Left lung (tissue), 10 donors: Measurements from ENCODE around the gene MTA1. TPM values are rescaled to one million over a fixed set of nuclear protein-coding genes. Genes with fewer than 3 reads are reported as not detected.

Source experiments
- ATAC-seq: fragments of 200-7000 bp; cut with Tn5 transposase; one replicate; pipeline ENCODE4 v1.9.1; 2020; ENCODE audit warnings: moderate library complexity
- DNase-seq, 4 donors: peaks; one replicate each; pipeline ENCODE4 v3.0.0-alpha.2; 2013 to 2020
- H3K27ac ChIP-seq, 2 donors: fragments of 200-600 bp; sonication (generic) in 1 of 2; one replicate each; pipeline versions ENCODE4 v1.5.0 to v1.8.0; 2020 to 2021
- H3K27me3 ChIP-seq, 2 donors: fragments of 200-600 bp; sonication (generic) in 1 of 2; one replicate each; pipeline versions ENCODE4 v1.5.0 to v1.8.0; 2020 to 2021
- H3K36me3 ChIP-seq, 2 donors: fragments of 200-600 bp; sonication (generic) in 1 of 2; one replicate each; pipeline versions ENCODE4 v1.5.0 to v1.8.0; 2020 to 2021
- H3K4me1 ChIP-seq, 2 donors: fragments of 200-600 bp; one replicate each; pipeline ENCODE4 v1.8.0; 2021
- H3K4me3 ChIP-seq, 2 donors: fragments of 200-600 bp; sonication (generic) in 1 of 2; one replicate each; pipeline versions ENCODE4 v1.5.0 to v1.8.0; 2020 to 2021; ENCODE audit warnings: mild to moderate bottlenecking in 1 of 2
- H3K9me3 ChIP-seq, 2 donors: fragments of 200-600 bp; sonication (generic) in 1 of 2; one replicate each; pipeline versions ENCODE4 v1.5.0 to v1.8.0; 2020 to 2021
- intact Hi-C, 2 donors: fragments of 100-400 bp; cut with DNase I; formaldehyde crosslinking; loops; one replicate each; pipeline versions ENCODE4 v1.11.2 to v1.14.2; 2022
- polyA plus RNA-seq, 6 donors: library from polyadenylated mRNA; unstranded; fragments of 120-200 nt; gene quantifications; one replicate each; pipeline ENCODE4 v1.2.1, GENCODE V29; 2013; ENCODE audit not compliant: insufficient read length in 6 of 6
- total RNA-seq, 2 donors: library from RNA; stranded (reverse); fragmentation: NEBNext Ultra II Directional; extraction: Animal tissue kit (Norgen Biotek cat#: 25700); gene quantifications; one replicate each; pipeline ENCODE4 v1.2.1, GENCODE V29; 2021
- TF ChIP-seq, protein P1 (sequence below), 2 donors: fragments of 200-600 bp; sonication (generic) in 1 of 2; IDR thresholded peaks; one replicate each; pipeline versions ENCODE4 v1.5.0 to v1.8.0; 2021; ENCODE audit warnings: antibody characterized with exemption in 2 of 2
- donor health status: DM: no; HTN: yes; CAD: no.
- donor health status: DM: no; HTN: no; CAD: no.

Gene MTA1
- total and polyA plus RNA-seq, 8 donors = 60.6 to 165 (median 118) TPM

DNA sequence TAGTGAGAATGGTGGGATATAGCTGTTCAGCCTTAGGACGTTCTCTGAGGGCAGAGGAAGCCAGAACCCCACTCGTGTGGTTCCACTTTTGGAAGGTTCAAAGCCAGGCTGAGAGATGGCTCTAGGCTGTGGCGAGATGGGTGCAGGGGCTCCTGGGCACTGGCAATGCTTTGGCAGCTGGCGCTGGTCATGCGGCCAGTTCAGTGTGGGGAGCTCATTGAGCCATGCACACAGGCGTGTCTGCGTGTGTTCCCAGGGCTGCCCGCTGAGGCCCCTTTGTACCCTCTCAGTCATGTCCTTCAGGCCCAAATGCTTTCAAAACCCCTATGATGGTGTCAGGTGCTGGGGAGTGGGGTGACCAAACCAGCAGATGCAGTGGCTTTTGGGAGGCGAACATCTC, 19.6 kb upstream of the MTA1 start:
- intact Hi-C loops = no loop called here
- Histone ChIP-seq H3K27ac (no peak overlapping the region), H3K36me3 (peaks cover 0 to 14% of the 10 kb centered on the region in 2 donors), H3K4me3 (peak overlapping the region in 1 of 2 donors; percentile 86), H3K4me1 (peaks cover 13 to 34% of the 10 kb centered on the region in 2 donors), H3K27me3 (no peaks in the 10 kb centered on the region), H3K9me3 (peaks cover 0 to 2% of the 10 kb centered on the region in 2 donors)
- DNase-seq (peak in 1 of 4 donors; percentile 59), ATAC-seq (no peak)
- TF ChIP-seq, protein P1, sequence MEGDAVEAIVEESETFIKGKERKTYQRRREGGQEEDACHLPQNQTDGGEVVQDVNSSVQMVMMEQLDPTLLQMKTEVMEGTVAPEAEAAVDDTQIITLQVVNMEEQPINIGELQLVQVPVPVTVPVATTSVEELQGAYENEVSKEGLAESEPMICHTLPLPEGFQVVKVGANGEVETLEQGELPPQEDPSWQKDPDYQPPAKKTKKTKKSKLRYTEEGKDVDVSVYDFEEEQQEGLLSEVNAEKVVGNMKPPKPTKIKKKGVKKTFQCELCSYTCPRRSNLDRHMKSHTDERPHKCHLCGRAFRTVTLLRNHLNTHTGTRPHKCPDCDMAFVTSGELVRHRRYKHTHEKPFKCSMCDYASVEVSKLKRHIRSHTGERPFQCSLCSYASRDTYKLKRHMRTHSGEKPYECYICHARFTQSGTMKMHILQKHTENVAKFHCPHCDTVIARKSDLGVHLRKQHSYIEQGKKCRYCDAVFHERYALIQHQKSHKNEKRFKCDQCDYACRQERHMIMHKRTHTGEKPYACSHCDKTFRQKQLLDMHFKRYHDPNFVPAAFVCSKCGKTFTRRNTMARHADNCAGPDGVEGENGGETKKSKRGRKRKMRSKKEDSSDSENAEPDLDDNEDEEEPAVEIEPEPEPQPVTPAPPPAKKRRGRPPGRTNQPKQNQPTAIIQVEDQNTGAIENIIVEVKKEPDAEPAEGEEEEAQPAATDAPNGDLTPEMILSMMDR (IDR thresholded peaks at IDR 0.05) = no peak

DNA sequence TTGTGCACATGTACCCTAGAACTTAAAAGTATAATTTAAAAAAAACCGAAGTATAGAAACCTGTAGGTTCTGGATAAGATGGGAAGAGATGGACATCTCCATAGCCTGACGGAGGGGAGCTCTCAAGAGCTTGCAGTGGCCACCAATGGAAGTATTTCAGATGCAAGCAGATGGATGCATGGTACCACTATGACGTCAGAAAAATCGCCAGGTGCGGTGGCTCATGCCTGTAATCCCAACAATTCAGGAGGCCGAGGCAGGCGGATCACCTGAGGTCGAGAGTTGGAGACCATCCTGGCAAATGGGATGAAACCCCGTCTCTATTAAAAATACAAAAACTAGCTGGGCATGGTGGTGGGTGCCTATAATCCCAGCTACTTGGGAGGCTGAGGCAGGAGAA, 17.9 kb upstream of the MTA1 start:
- DNase-seq = peak in 1 of 4 donors; percentile 48
- no peak overlapping the region for H3K27ac ChIP-seq
- H3K4me1 ChIP-seq = peaks cover 13 to 27% of the 10 kb centered on the region in 2 donors
- no peaks in the 10 kb centered on the region for H3K27me3 ChIP-seq
- H3K4me3 ChIP-seq = no peak overlapping the region
- no peak for ATAC-seq
- intact Hi-C loops = no loop called here
- peaks cover 0 to 2% of the 10 kb centered on the region in 2 donors for H3K9me3 ChIP-seq
- peaks cover 0 to 14% of the 10 kb centered on the region in 2 donors for H3K36me3 ChIP-seq
- TF ChIP-seq, protein P1 (IDR thresholded peaks at IDR 0.05) = no peak

DNA sequence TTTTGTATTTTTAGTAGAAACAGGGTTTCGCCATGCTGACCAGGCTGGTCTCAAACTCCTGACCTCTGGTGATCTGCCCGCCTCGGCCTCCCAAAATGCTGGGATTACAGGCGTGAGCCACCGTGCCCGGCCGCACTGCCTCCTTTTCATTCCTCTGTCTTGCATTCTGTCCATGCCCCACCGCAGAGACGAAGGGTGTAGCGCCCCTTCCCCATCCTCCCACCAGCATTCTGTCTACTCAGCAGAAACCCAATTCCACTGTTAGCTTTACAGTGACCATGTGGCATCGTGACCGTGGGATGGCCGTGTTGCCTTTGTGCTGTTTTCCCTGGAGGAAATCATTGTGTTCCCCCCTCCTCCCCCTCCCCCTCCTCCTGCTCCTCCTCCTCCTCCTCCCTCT, 11.0 kb upstream of the MTA1 start:
- Histone ChIP-seq H3K27me3 (peaks cover 14 to 43% of the 10 kb centered on the region in 2 donors), H3K4me3 (no peak overlapping the region), H3K4me1 (peaks cover 4 to 19% of the 10 kb centered on the region in 2 donors), H3K36me3 (no peaks in the 10 kb centered on the region), H3K9me3 (no peaks in the 10 kb centered on the region), H3K27ac (no peak overlapping the region)
- ATAC-seq (no peak), DNase-seq (peak in 1 of 4 donors; percentile 18)
- TF ChIP-seq, protein P1 (IDR thresholded peaks at IDR 0.05) = no peak
- intact Hi-C loops = no loop called here

DNA sequence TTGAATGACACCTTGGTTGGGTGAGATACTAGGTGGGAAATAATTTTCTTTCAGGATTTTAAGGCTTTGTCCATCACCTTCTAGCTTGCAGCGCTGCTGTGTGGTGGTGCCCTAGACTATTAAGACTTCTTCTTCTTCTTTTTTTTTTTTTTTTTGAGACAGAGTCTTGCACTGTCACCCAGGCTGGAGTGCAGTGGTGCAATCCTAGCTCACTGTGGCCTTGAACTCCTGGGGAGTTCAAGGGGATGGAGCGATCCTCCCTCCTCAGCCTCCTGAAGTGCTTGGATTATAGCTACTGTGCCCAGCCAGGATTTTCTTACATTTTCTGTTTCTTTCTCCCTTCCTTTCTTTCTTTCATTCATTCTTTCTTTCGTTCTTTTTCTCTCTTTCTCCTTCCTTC, 10.3 kb upstream of the MTA1 start:
- intact Hi-C loops = no loop called here
- Histone ChIP-seq H3K4me3 (no peak overlapping the region), H3K27me3 (peaks cover 14 to 51% of the 10 kb centered on the region in 2 donors), H3K27ac (no peak overlapping the region), H3K4me1 (peaks cover 4 to 19% of the 10 kb centered on the region in 2 donors), H3K9me3 (no peaks in the 10 kb centered on the region), H3K36me3 (no peaks in the 10 kb centered on the region)
- DNase-seq (no peak), ATAC-seq (no peak)
- TF ChIP-seq, protein P1 (IDR thresholded peaks at IDR 0.05) = no peak

DNA sequence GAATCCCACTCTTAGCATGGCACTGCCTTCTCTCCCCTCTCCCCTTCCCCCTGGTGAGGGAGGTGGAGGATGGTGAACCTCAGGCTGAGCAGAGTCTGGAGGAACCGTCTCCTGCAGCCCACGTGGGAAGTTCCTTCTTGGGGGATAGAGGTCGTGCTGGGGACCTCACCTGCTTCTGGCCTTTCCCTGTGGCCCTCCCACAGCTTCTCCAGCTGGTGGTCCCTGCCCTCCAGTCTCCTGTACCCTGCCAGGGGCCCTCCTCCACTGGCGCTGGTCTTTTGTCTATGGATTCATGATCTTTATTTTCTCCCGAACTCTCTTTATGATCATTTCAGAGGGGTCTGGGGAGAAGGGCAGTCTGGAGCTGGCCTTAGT, 9.0 kb upstream of the MTA1 start:
- intact Hi-C loops = no loop called here
- Histone ChIP-seq H3K27ac (no peak overlapping the region), H3K27me3 (peaks cover 14 to 61% of the 10 kb centered on the region in 2 donors), H3K4me3 (no peak overlapping the region), H3K9me3 (no peaks in the 10 kb centered on the region), H3K4me1 (peaks cover 4 to 29% of the 10 kb centered on the region in 2 donors), H3K36me3 (no peaks in the 10 kb centered on the region)
- ATAC-seq (no peak), DNase-seq (no peak)
- TF ChIP-seq, protein P1 (IDR thresholded peaks at IDR 0.05) = no peak
